Mucosa of rectum (tissue), 2 donors: ENCODE results near the gene BAZ2A.
A peak's percentile ranks its signal among the peaks of the same experiment; 100 is the strongest.
"Not testable (repeated sequence)": the region's sequence is repeated elsewhere in the genome, so short reads cannot be mapped to it uniquely, and the experiment has no call there.

ENCODE experiments used
- H3K27ac ChIP-seq, 2 donors: one replicate each; pipeline ENCODE4 v1.7.0; 2013; ENCODE audit warnings: inconsistent platforms in 2 of 2, low read depth in 2 of 2, low read length in 2 of 2
- H3K27me3 ChIP-seq, 2 donors: one replicate each; pipeline ENCODE4 v1.7.0; 2013; ENCODE audit warnings: low read length in 2 of 2; ENCODE audit not compliant: control insufficient read depth in 2 of 2, insufficient read depth in 2 of 2
- H3K36me3 ChIP-seq, 2 donors: one replicate each; pipeline ENCODE4 v1.7.0; 2013; ENCODE audit warnings: low read length in 2 of 2; ENCODE audit not compliant: control insufficient read depth in 2 of 2, insufficient read depth in 2 of 2
- H3K4me1 ChIP-seq, 2 donors: one replicate each; pipeline ENCODE4 v1.7.0; 2013; ENCODE audit warnings: low read length in 2 of 2, mild to moderate bottlenecking in 1 of 2; ENCODE audit not compliant: control insufficient read depth in 2 of 2, insufficient read depth in 2 of 2
- H3K4me3 ChIP-seq, 2 donors: one replicate each; pipeline ENCODE4 v1.7.0; 2013; ENCODE audit warnings: low read length in 2 of 2
- H3K9ac ChIP-seq, 2 donors: one replicate each; pipeline ENCODE4 v1.7.0; 2013; ENCODE audit warnings: low read length in 2 of 2, low read depth in 1 of 2, mild to moderate bottlenecking in 1 of 2
- H3K9me3 ChIP-seq, 2 donors: one replicate each; pipeline ENCODE4 v1.7.0; 2013; ENCODE audit warnings: low read length in 2 of 2; ENCODE audit not compliant: control insufficient read depth in 2 of 2
- donor health status: healthy.
- donor health status: Normal muscosa, but diverticular disease.

The BAZ2A gene

DNA sequence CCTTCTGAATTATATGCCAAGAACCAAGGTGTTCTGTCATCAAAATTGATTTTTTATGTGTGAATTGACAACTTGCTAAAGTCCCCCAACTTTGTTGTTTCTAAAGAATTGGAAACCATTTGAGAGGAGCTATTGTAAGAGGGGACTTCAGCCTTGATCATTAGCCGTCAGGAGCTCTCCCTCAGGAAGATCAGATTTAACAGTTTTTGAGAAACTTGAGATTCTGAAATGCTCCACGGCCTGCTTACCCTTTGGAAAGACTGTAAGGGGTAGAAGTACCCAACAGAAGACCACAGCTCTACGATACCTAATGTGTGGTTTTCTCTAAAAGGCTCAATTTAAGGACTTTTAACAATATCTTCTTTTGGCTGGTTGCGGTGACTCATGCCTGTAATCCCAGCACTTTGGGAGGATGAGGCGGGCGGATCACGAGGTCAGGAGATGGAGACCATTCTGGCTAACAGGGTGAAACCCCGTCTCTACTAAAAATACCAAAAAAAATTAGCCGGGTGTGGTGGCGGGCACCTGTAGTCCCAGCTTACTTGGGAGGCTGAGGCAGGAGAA, 51.1 kb downstream of the BAZ2A start:
- H3K9ac ChIP-seq = no peak overlapping the region
- no peak overlapping the region for H3K27ac ChIP-seq
- no peaks in the 10 kb centered on the region for H3K27me3 ChIP-seq
- peaks cover 11 to 12% of the 10 kb centered on the region in 2 donors for H3K36me3 ChIP-seq
- H3K4me3 ChIP-seq = no peak overlapping the region
- H3K9me3 ChIP-seq = no peaks in the 10 kb centered on the region
- no peaks in the 10 kb centered on the region for H3K4me1 ChIP-seq

DNA sequence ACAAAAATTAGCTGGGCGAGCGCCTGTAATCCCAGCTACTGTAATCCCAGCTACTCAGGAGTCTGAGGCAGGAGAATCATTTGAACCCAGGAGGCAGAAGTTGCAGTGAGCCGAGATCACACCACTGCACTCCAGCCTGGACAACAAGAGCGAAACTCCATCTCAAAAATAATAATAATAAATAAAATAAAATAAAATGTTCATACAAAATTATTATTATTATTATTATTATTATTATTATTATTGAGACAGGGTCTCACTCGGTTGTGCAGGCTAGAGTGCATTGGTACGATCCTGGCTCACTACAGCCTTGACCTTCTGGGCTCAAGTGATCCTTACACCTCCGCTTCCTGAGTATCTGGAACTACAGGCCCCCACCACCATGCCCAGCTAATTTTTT, 52.9 kb downstream of the BAZ2A start:
- H3K9ac ChIP-seq, H3K27ac ChIP-seq, H3K27me3 ChIP-seq, H3K4me1 ChIP-seq, H3K4me3 ChIP-seq, H3K9me3 ChIP-seq: not testable (repeated sequence)
- H3K36me3 ChIP-seq = peaks cover 11 to 12% of the 10 kb centered on the region in 2 donors

DNA sequence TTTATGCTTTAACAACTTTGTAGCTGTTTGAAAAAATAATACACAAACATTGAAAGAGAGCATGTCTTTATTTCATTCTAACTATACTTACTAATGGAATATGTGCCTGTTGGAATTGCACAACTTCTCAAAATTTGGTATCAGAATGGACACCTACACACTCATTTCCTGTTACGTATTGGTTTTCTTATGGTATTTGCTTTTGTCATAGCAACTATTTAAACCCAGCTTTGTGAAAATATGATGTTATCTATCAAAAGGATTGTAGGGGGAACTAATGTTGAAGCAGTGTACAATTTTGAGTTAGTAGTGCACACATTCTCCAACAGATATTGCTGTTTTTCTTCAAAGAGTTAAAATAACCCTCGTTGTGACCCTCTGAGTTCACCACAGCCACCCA, 55.9 kb downstream of the BAZ2A start:
- Histone ChIP-seq H3K27me3 (no peaks in the 10 kb centered on the region), H3K9me3 (no peaks in the 10 kb centered on the region), H3K27ac (no peak overlapping the region), H3K36me3 (no peaks in the 10 kb centered on the region), H3K9ac (no peak overlapping the region), H3K4me1 (peaks cover 0 to 7% of the 10 kb centered on the region in 2 donors), H3K4me3 (no peak overlapping the region)

DNA sequence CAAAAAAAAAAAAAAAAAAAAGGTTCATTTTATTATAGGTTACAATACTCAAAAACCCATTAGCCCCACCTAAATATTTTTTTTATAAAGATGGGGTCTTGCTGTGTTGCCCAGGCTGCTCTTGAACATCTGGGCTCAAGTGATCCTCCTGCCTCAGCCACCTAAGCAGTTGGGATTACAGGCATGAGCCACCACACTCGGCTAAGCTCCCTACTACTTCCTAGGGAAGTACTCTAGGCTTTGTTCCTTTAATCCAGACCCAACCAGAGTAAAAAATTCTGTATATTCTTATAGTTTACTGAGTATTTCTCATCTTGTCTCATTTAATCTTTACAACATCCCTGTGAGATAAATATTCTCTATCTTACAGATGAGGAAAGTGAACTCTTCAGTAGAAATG, 57.8 kb downstream of the BAZ2A start:
- Histone ChIP-seq H3K36me3 (no peaks in the 10 kb centered on the region), H3K9me3 (no peaks in the 10 kb centered on the region), H3K4me1 (peaks cover 0 to 7% of the 10 kb centered on the region in 2 donors), H3K9ac (no peak overlapping the region), H3K27me3 (no peaks in the 10 kb centered on the region), H3K4me3 (no peak overlapping the region), H3K27ac (no peak overlapping the region)

DNA sequence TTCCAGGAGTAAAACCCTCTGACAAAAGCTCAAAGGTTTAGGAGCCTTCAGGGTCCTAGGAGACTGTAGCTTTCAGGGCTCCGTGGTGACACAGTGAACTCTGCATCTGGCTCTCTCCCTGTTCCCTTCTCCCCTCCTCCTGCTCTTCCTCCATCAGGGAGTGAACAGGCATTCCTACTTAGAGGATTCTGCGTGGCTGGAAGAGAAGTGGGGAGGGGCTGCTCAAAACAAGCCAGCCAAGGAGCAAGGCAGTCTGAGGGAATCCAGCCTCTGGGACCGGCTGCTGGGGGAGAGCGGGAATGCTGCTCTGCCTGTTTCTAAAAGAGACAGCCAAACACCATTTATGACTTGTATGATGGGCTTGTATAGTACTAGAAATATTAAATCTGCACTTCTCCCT, 59.0 kb downstream of the BAZ2A start:
- H3K4me1 ChIP-seq = peaks cover 1 to 7% of the 10 kb centered on the region in 2 donors
- H3K27me3 ChIP-seq = no peaks in the 10 kb centered on the region
- H3K9ac ChIP-seq = no peak overlapping the region
- no peaks in the 10 kb centered on the region for H3K9me3 ChIP-seq
- no peak overlapping the region for H3K27ac ChIP-seq
- no peaks in the 10 kb centered on the region for H3K36me3 ChIP-seq
- H3K4me3 ChIP-seq = no peak overlapping the region

DNA sequence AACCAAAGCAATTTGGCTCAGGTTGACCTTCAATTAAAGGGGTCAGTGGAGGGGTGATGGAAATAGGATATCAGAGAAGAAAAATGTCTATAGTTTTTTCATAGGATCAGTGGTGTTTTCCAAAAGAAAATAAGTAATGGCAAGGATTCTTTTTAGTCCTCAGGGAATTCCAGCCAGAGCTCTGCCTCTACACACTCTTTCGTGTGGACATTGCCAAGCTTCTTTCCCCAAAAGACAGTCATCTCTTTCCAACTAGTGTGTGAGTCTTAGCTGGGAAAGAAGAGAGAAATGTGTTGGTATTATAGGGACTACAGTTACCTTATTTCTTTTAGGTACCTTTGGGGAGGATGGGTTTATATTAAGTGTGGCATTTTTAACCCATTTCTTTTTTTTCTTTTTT, 62.0 kb downstream of the BAZ2A start:
- H3K9me3 ChIP-seq = no peaks in the 10 kb centered on the region
- H3K4me1 ChIP-seq = peaks cover 11 to 16% of the 10 kb centered on the region in 2 donors
- no peak overlapping the region for H3K9ac ChIP-seq
- no peak overlapping the region for H3K27ac ChIP-seq
- no peak overlapping the region for H3K4me3 ChIP-seq
- no peaks in the 10 kb centered on the region for H3K27me3 ChIP-seq
- no peaks in the 10 kb centered on the region for H3K36me3 ChIP-seq

DNA sequence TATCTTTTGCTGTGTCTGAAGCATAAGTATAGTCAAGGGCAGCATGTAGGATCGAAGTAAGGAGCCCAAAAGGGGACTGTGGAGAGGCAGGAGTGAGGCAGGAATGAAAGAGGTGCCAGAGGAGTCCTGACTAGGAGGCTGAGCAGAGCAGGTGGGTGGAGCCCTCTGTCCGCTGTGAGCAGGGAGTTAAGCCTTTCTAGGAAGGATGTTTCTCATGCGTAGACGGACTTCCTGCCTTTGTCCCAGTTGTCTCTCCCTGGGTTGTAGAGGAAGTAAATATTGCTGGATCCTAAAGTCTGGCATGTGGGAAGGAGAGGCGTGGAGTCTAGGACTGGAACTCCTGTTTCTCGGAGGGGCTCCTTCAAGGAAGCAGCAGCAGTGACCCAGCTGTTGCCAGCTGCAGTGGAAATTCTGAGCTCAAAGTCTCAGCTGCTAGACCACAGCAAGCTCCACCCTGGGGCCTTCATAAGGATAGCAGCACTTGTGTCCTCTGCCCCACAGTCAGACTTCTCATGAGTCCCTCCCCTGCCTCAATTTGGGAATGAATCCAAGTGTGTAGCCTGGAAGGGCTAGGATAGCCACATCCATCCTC, 64.5 kb downstream of the BAZ2A start:
- Histone ChIP-seq H3K4me3 (peak overlapping the region; percentile 30 to 61), H3K9me3 (no peaks in the 10 kb centered on the region), H3K9ac (peak overlapping the region; percentile 13 to 63), H3K4me1 (peaks cover 11 to 16% of the 10 kb centered on the region in 2 donors), H3K27ac (peak overlapping the region; percentile 75 to 84), H3K36me3 (no peaks in the 10 kb centered on the region), H3K27me3 (no peaks in the 10 kb centered on the region)

DNA sequence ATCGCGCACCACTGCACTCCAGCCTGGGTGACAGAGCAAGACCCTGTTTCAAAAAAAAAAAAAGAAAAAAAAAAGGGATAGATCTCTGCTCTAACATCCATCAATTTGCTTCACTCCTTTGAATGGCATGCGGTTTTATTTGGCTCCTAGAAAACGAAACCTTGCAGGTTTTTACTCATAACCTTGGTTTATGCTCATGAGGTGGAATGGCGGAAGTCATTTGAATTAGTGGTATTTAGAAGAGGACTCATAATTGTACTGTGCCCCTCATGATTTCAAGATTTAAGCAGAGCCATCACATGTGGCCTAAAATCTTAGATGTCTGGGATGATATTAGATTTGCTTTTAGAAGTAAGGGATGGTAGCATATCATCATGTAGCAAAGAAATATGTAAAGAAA, 79.1 kb downstream of the BAZ2A start:
- no peaks in the 10 kb centered on the region for H3K27me3 ChIP-seq
- H3K9me3 ChIP-seq = no peaks in the 10 kb centered on the region
- H3K4me1 ChIP-seq = no peaks in the 10 kb centered on the region
- H3K36me3 ChIP-seq = no peaks in the 10 kb centered on the region
- no peak overlapping the region for H3K27ac ChIP-seq
- no peak overlapping the region for H3K4me3 ChIP-seq
- no peak overlapping the region for H3K9ac ChIP-seq

DNA sequence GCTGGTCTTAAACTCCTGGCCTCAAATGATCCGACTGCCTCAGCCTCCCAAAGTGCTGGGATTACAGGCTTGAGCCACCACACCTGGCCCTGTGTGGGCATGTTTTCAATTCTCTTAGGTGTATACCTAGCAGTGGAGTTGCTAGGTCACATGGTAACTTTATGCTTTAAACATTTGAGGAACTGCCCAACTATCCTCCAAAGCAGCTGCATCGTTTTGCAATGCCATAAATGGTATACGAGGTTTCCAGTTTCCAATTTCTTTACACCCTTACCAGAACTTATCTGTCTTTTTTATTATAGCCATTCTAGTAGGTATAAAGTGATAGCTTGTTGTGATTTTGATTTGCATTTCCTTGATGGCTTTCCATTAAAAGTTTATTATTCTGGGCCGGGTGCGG, 83.4 kb downstream of the BAZ2A start:
- Histone ChIP-seq H3K27ac (no peak overlapping the region), H3K9ac (no peak overlapping the region), H3K4me1 (no peaks in the 10 kb centered on the region), H3K36me3 (no peaks in the 10 kb centered on the region), H3K27me3 (no peaks in the 10 kb centered on the region), H3K9me3 (no peaks in the 10 kb centered on the region), H3K4me3 (no peak overlapping the region)
